ENCODE measurements around the gene KREMEN2. TPM values are rescaled to one million over a fixed set of nuclear protein-coding genes. Genes with fewer than 3 reads are reported as not detected.

Gene KREMEN2
- polyA plus RNA-seq, 3 donors from 2014 or later: not detected

DNA sequence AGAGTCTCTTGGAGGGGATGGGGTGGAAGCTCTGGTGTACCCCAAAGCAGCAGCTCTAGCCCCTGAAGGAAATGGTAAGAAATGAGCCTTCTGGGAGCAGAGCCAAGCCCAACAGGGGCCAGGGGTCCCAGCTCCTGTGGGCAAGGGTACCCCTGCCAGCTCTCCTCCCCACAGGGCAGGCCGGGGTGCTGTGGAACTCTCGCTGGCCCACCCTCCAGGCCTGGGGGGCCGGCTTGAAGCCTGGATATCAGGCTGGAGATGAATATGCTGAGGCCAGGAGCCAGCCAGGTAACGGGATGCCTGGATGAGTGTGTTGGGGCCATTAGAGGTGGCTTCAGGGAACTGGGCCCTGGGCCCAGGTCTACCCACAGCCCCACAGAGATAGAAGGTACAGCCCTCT lies 36.5 kb downstream of the KREMEN2 start:
- Mint-ChIP-seq H3K27ac (peak overlapping the region in 1 of 6 donors; percentile 28), H3K9me3 (no peaks in the 10 kb centered on the region), H3K36me3 (no peaks in the 10 kb centered on the region), H3K4me1 (peaks cover 0 to 7% of the 10 kb centered on the region in 2 donors), H3K4me3 (no peak overlapping the region), H3K27me3 (ENCODE audit: low read depth in 3 of 3) (peaks cover 0 to 9% (median 5%) of the 10 kb centered on the region in 3 donors)
- DNase-seq: no peak

DNA sequence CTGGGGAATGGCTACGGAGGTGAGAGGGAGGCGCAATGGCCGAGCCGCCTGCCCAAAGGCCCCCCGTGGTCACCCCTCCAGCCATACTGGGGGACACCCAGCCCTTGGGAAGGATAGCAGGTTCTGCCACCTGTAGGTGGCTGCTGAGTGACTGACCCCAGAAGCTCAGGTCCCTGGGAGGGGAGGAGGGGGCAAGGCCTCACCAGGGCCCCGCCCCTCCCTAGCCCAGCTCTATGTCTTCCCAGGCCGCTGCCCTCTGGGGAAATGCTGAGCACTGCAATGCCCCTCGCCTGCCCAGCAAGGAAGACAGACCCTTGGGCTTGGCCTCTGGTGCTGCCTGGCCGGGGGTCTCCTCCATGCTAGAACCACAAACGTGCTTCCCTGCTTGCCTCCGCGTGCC lies 37.2 kb downstream of the KREMEN2 start:
- Mint-ChIP-seq H3K4me3 (no peak overlapping the region), H3K36me3 (no peaks in the 10 kb centered on the region), H3K4me1 (peaks cover 0 to 9% of the 10 kb centered on the region in 2 donors), H3K27ac (no peak overlapping the region), H3K9me3 (no peaks in the 10 kb centered on the region), H3K27me3 (ENCODE audit: low read depth in 3 of 3) (peaks cover 0 to 9% (median 5%) of the 10 kb centered on the region in 3 donors)
- DNase-seq: no peak

DNA sequence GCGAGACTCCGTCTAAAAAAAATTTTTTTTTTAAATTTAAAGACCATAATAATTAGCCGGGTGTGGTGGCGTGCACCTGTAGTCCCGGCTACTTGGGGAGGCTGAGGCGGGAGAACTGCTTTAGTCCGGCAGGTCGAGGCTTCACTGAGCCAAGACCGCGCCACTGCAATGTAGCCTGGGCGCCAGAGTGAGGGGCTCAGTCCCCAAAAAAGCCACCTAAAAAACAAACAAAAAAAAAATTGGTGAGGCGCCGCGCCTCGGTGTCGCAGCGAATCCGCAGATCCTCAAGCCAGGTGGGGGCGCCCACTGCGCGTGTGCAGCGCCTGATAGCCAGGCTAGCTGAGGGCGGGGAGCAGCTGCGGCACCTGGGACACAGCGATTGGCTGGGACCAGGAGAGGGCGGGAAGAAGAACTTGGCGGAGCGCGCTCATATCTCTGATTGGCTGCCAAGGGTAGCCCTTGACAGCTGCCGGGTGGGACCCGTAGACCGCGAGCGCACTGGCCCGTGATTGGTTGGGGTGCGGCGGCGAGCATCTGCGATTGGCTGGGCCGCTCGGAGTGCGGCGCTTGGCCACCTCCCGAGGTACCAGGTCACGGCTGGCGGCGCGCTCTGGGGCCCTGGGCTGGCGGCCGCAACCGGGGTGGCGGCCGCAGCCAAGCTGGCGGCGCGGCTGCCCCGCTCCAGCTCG lies 39.7 kb downstream of the KREMEN2 start:
- Mint-ChIP-seq H3K4me1 (peaks cover 22 to 31% of the 10 kb centered on the region in 2 donors), H3K27ac (peak overlapping the region in 1 of 6 donors; percentile 68), H3K4me3 (peak overlapping the region; percentile 78 to 83 (median 79)), H3K27me3 (ENCODE audit: low read depth in 3 of 3) (peaks cover 5 to 9% (median 7%) of the 10 kb centered on the region in 3 donors), H3K9me3 (no peaks in the 10 kb centered on the region), H3K36me3 (no peaks in the 10 kb centered on the region)
- DNase-seq: peak; percentile 95 to 96 (median 95)

DNA sequence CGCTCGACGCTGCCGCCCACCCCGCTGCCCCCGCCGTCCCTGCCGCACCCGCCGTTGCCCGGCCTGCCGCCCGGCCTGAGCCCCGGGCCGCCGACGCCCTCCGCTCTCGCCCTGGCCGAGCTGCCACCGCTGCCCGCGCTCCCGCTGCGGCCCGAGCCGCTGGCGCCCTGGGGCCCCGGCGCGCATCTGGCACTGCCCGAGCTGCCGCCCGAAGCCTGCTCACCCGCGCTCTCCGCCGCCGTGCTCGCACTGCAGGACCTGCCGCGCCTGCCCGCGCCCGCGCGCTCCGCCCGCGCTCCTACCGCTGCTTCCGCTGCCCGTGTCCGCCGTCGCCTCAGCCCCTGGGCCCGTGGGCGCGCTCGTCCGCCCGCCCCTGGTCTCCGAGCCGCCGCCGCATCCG lies 40.2 kb downstream of the KREMEN2 start:
- Mint-ChIP-seq H3K27me3 (ENCODE audit: low read depth in 3 of 3) (peaks cover 5 to 9% (median 7%) of the 10 kb centered on the region in 3 donors), H3K4me1 (peaks cover 22 to 33% of the 10 kb centered on the region in 2 donors), H3K36me3 (no peaks in the 10 kb centered on the region), H3K27ac (no peak overlapping the region), H3K4me3 (peak overlapping the region in 2 of 5 donors; percentile 77 to 79), H3K9me3 (no peaks in the 10 kb centered on the region)
- no peak for DNase-seq

DNA sequence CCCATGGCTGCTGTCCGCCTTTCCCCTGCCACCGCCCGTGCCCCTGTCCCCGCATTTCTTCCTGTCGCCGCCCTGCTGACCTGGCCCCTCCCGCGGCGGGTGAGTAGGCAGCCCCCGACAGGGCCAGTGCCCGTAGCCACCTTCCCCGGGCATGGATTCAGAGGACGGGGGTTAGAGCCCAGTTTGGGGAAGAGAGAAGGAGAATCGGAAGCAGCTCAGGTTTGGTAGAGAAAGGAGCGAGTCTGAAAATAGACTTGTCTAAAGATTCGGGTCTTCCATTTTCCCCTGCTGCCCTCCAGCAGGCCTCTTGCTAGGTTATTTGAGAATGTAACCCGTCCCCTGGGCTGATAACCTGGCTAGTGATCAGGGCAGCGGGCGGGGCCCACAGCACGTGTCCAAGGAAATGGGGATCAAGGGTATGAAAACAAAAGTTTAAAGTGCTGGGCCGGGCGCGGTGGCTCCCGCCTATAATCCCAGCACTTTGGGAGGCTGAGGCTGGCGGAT lies 40.8 kb downstream of the KREMEN2 start:
- peaks cover 5 to 9% (median 7%) of the 10 kb centered on the region in 3 donors for H3K27me3 Mint-ChIP-seq (ENCODE audit: low read depth in 3 of 3)
- peak overlapping the region; percentile 59 to 79 (median 62) for H3K4me3 Mint-ChIP-seq
- no peak overlapping the region for H3K27ac Mint-ChIP-seq
- H3K36me3 Mint-ChIP-seq: no peaks in the 10 kb centered on the region
- no peaks in the 10 kb centered on the region for H3K9me3 Mint-ChIP-seq
- H3K4me1 Mint-ChIP-seq: peaks cover 22 to 33% of the 10 kb centered on the region in 2 donors
- DNase-seq: no peak

DNA sequence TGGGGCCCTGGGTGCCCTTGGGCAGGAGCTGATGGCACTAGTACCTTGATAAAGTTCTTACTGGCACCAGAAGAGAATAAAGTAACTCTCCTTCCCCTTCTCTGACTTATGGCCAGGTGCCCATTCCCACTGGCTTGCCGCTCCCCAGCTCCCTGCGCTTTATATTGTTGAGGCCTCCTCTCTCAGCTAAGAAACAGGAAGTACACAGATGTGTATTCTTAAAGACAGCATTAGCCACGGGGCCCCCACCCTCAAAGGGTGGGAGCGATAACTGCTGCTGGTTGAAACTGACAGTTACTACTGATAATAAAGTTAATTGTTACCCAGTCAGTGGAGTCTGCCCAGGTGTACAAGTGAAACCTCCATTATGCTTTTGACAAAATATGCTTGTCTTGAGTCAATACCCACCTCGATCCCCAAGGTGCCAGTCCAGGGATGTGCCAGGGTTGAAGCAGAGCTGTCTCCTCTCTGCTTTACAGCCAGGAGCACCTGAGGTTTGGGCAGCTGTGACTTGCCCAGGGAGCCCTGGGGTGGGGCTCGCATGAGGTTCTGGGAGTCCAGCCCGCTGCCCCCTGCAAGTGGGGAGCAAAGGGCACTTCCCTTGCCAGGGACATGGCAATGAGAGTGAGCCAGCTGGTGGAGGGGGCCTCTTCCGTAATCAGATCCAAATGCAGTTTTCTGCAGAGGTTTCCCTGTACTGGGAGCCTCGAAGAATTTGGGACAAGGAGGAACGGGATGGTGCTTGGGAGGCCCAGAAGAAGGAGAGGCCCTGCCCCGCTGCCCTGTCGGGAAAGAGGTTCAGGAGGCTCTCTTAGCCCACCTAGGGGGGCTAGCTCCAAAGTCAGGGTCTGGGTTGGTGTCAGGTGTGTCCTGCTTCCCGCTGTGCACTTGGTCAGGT lies 43.2 kb downstream of the KREMEN2 start:
- H3K4me3 Mint-ChIP-seq: peak overlapping the region in 3 of 5 donors; percentile 42 to 63 (median 56)
- peaks cover 22 to 33% of the 10 kb centered on the region in 2 donors for H3K4me1 Mint-ChIP-seq
- no peak for DNase-seq
- H3K36me3 Mint-ChIP-seq: no peaks in the 10 kb centered on the region
- peaks cover 5 to 11% (median 9%) of the 10 kb centered on the region in 3 donors for H3K27me3 Mint-ChIP-seq (ENCODE audit: low read depth in 3 of 3)
- H3K9me3 Mint-ChIP-seq: no peaks in the 10 kb centered on the region
- no peak overlapping the region for H3K27ac Mint-ChIP-seq

DNA sequence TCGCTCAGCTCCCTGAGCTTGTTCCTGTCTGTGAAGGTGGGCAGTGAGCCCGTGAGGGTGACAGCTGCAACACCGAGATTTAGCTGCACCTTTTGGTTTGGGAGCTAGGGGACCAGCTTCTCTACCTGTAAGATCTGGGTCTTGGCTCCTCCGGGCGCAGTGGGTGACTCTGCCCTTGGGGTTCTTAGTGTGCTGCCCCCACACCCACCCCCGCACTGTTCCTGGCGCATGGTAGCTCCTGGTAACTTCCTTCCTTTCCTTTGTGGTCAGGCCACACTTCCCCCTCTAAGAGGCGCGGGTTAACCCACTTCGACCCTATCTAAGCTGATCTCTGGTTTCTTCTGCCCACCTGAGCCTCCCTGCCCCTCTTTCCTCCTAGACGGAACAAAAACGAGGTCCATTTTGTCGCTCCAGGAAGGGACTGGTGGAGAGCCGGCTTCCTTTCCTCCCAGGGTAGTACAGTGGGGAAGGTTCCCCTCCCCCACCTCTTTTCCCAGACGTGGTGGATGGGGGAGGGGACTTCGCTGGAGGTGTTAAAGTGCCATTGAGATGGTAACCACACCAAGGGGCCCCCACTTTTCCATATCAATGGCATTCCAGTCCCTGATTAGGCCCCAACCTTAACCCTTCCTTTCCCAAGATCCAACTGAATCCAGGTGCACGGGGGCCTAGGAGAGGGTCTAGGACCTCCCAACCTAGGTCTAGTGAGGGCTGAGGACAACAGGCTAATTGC lies 44.0 kb downstream of the KREMEN2 start:
- Mint-ChIP-seq H3K27ac (no peak overlapping the region), H3K4me3 (peak overlapping the region; percentile 42 to 64 (median 59))
- peak in 1 of 3 donors; percentile 16 for DNase-seq

DNA sequence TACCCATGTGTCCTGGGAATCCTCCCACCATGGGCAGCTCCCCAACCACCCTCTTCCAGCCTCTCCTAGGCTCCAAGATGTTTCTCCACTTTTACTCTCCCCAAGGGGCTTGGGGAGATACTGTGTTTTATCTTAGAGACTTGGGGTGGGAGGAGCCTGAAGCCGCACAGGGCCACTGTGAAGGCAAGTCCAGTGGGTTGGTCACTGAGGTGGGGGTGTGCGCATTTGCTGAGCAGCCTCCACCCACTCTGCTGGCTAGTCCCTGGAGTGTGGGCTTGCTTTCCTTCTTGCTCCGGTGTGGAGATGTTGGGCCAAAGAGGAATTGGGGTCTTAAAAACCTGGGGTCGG lies 44.6 kb downstream of the KREMEN2 start:
- Mint-ChIP-seq H3K36me3 (no peaks in the 10 kb centered on the region), H3K4me3 (peak overlapping the region in 3 of 5 donors; percentile 42 to 59 (median 54)), H3K4me1 (peaks cover 22 to 31% of the 10 kb centered on the region in 2 donors), H3K9me3 (no peaks in the 10 kb centered on the region), H3K27ac (no peak overlapping the region), H3K27me3 (ENCODE audit: low read depth in 3 of 3) (peaks cover 3 to 11% (median 8%) of the 10 kb centered on the region in 3 donors)
- no peak for DNase-seq

More for the DNA sequence above, 44.0 kb downstream of the KREMEN2 start:
- no peaks in the 10 kb centered on the region for H3K9me3 Mint-ChIP-seq
- peaks cover 22 to 32% of the 10 kb centered on the region in 2 donors for H3K4me1 Mint-ChIP-seq
- peaks cover 5 to 11% (median 8%) of the 10 kb centered on the region in 3 donors for H3K27me3 Mint-ChIP-seq (ENCODE audit: low read depth in 3 of 3)
- no peaks in the 10 kb centered on the region for H3K36me3 Mint-ChIP-seq

DNA sequence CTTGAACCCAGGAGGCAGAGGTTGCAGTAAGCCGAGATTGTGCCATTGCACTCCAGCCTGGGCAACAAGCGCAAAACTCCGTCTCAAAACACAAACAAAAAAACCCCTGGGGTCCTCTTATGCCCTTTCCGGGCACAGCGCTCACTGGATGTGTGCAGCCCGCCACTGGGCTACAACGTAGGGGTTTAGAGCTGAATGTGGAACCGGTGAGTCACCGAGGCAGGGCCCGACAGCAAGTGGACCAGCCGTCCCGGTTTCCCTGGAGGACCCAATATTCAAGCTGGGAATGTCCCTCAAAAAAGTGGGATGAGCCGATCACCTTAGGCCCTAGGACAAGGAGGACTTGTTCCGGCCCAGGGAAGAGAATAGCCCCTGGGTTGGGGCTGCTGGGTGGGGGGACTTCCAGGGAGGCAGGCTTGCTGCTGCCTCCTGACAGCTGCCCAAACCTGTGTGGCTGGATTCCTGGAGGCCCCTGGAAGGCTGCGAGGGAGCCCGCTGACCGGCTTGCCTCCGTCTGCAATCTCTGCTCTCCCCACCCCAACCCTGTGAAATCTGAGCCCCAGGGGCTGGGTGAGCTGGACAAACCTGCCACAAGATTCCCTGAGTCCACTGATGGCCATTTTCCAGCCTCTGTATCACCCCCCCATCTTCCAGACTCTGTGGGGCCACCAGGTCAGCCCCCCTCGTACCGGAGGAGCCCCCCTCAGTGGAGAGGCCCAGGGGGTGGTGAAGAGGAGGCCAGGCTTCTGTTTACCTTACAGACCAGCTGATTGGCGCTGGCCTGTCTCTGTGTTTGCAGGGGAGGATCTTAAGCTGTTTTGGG lies 45.7 kb downstream of the KREMEN2 start:
- no peak overlapping the region for H3K4me3 Mint-ChIP-seq
- no peaks in the 10 kb centered on the region for H3K9me3 Mint-ChIP-seq
- H3K4me1 Mint-ChIP-seq: peaks cover 22 to 28% of the 10 kb centered on the region in 2 donors
- no peaks in the 10 kb centered on the region for H3K36me3 Mint-ChIP-seq
- peaks cover 0 to 11% (median 8%) of the 10 kb centered on the region in 3 donors for H3K27me3 Mint-ChIP-seq (ENCODE audit: low read depth in 3 of 3)
- no peak overlapping the region for H3K27ac Mint-ChIP-seq
- no peak for DNase-seq

DNA sequence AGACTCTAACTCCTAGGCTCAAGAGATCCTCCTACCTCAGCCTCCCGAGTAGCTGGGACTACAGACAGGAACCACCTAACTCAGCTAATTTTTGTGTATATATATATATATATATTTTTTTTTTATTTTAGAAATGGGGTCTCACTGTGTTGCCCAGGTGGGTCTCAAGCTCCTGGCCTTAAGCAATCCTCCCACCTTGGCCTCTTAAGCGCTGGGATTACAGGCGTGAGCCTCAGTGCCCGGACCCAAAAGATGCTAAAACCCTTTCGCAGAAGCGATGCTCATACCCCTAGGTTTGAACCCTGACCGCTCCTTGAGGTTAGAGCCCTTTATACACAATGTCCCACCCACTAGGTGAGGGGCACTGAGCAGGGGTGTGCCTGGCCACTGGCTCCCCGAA lies 46.4 kb downstream of the KREMEN2 start:
- no peak overlapping the region for H3K4me3 Mint-ChIP-seq
- peaks cover 0 to 11% (median 5%) of the 10 kb centered on the region in 3 donors for H3K27me3 Mint-ChIP-seq (ENCODE audit: low read depth in 3 of 3)
- H3K9me3 Mint-ChIP-seq: no peaks in the 10 kb centered on the region
- H3K27ac Mint-ChIP-seq: no peak overlapping the region
- DNase-seq: no peak
- H3K4me1 Mint-ChIP-seq: peaks cover 22 to 26% of the 10 kb centered on the region in 2 donors
- H3K36me3 Mint-ChIP-seq: no peaks in the 10 kb centered on the region

DNA sequence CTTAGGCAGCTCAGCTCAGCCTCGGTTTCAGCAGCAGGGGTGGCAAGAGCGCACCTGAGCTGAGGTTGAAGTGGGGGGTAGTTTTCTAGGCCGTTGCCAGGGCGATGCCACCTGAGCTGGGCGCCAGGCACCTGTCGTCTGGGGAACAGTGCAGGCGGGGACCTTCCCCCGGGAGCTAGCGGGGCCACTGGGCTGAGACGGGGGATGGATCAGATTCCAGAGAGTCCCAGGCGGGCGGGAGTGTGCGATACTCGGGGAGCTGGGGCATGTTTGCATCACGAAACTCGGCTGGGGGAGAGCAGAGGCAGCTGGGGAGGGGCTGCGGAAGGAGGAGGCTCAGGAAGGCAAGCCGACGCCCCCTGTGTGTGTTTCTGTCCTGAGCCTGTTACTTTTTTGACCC lies 48.2 kb downstream of the KREMEN2 start:
- Mint-ChIP-seq H3K27me3 (ENCODE audit: low read depth in 3 of 3) (peaks cover 4 to 17% (median 9%) of the 10 kb centered on the region in 3 donors), H3K4me1 (peaks cover 15 to 17% of the 10 kb centered on the region in 2 donors), H3K9me3 (no peaks in the 10 kb centered on the region), H3K4me3 (no peak overlapping the region), H3K27ac (no peak overlapping the region), H3K36me3 (no peaks in the 10 kb centered on the region)
- DNase-seq: no peak

DNA sequence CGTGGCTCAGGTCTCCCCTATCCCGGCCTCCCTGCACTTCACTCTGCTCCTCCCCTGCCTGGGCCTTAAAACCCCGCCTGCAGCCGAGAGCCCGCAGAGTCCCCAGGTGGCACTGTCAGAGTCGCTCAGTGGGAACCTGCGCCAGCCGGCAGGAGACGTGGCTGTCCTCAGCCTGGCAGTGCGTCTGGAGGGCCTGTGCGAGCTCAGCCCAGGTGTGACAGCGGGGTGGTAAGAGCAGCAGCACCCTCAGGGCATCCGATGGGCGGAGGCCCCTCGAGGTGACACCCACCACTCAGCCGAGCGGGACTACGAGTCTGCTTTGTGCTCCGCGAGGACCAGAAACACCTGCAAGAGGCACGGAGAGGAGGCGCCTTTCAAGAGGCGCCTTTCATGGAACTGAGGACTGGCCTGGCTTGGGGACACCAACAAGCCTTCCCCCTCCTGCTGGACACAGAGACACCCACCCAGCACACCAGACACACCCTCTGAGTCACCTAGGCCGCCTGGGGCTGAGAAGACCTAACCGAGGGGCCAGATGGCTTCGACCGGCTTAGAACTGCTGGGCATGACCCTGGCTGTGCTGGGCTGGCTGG lies 48.8 kb downstream of the KREMEN2 start, which contains the start of gene CLDN9:
Gene CLDN9 (plus strand): TSS at position 96 of the 593 bp plus-strand sequence. CDS start 440 bp downstream, at position 536.
- no peaks in the 10 kb centered on the region for H3K9me3 Mint-ChIP-seq
- no peaks in the 10 kb centered on the region for H3K36me3 Mint-ChIP-seq
- H3K27me3 Mint-ChIP-seq (ENCODE audit: low read depth in 3 of 3): peaks cover 5 to 17% (median 9%) of the 10 kb centered on the region in 3 donors
- DNase-seq: no peak
- no peak within 1 kb of the TSS for H3K27ac Mint-ChIP-seq
- no peak within 1 kb of the TSS for H3K4me3 Mint-ChIP-seq
- H3K4me1 Mint-ChIP-seq: peaks cover 8 to 10% of the 10 kb centered on the region in 2 donors
